Ishikawa (cell line): ENCODE results near the gene EDN1.

ENCODE experiments used
- CEBPB ChIP-seq: IDR thresholded peaks from 2 replicates; pipeline ENCODE4 v1.6.1; 2012
- CREB1 ChIP-seq: IDR thresholded peaks from 2 replicates; pipeline ENCODE4 v1.6.1; 2012; ENCODE audit warnings: low read depth
- EGR1 ChIP-seq: IDR thresholded peaks from 2 replicates; pipeline ENCODE4 v1.6.1; 2012
- EP300 ChIP-seq: IDR thresholded peaks from 2 replicates; pipeline ENCODE4 v1.6.1; 2012; ENCODE audit warnings: borderline replicate concordance
- FOXM1 ChIP-seq: IDR thresholded peaks from 2 replicates; pipeline ENCODE4 v1.6.1; 2012; ENCODE audit warnings: low read depth, borderline replicate concordance
- NFIC ChIP-seq: IDR thresholded peaks from 2 replicates; pipeline ENCODE4 v1.6.1; 2012
- RAD21 ChIP-seq: IDR thresholded peaks from 2 replicates; pipeline ENCODE4 v1.6.1; 2012; ENCODE audit warnings: low read depth
- TAF1 ChIP-seq: IDR thresholded peaks from 2 replicates; pipeline ENCODE4 v1.6.1; 2012; ENCODE audit warnings: low read depth, mild to moderate bottlenecking
- TCF12 ChIP-seq: IDR thresholded peaks from 2 replicates; pipeline ENCODE4 v1.6.1; 2012; ENCODE audit warnings: low read depth
- TEAD4 ChIP-seq: IDR thresholded peaks from 2 replicates; pipeline ENCODE4 v1.6.1; 2012
- YY1 ChIP-seq: IDR thresholded peaks from 2 replicates; pipeline ENCODE4 v1.6.1; 2012; ENCODE audit warnings: low read depth
- ZBTB7A ChIP-seq: IDR thresholded peaks from 2 replicates; pipeline ENCODE4 v1.6.1; 2012; ENCODE audit warnings: low read depth
- TF ChIP-seq, protein P1 (sequence below): IDR thresholded peaks from 2 replicates; pipeline ENCODE4 v1.6.1; 2012
- TF ChIP-seq, protein P2 (sequence below): IDR thresholded peaks from 2 replicates; pipeline ENCODE4 v1.6.1; 2012
- TF ChIP-seq, protein P3 (sequence below): IDR thresholded peaks from 2 replicates; pipeline ENCODE4 v1.6.1; 2012; ENCODE audit warnings: low read depth, mild to moderate bottlenecking

Gene EDN1

DNA sequence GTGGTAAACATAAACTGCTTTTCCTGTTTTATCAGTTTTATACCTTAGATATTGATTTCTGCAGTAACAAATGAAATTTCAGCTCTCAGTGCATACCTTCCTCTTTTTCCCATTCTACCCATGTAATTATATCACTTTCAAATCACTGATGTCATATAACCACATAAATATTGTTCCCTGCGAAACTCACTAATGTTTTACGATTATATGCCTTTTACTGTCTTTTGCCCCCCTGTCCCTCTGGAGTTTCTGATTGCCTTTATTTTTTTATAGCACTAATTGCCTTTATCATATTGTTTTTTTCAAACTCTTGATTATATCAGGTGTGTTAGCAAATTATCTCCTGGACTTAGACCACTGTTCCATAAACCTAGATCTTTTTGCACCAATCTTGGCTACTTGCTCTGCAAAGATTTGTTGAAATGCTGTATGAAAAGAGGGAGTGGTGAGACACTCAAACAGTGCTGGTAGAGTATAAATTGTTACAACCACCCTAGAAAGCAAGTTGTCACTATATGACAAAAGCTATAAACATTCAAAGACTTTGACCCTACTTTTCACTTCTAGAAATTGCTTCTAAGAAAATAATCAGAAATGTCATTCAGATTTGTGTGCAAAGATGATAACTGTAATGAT is 29.6 kb upstream of the EDN1 start:
- TF ChIP-seq FOXM1 = no peak
- TF ChIP-seq EGR1 = no peak
- TF ChIP-seq, protein P1, sequence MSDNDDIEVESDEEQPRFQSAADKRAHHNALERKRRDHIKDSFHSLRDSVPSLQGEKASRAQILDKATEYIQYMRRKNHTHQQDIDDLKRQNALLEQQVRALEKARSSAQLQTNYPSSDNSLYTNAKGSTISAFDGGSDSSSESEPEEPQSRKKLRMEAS = no peak
- TF ChIP-seq, protein P2, sequence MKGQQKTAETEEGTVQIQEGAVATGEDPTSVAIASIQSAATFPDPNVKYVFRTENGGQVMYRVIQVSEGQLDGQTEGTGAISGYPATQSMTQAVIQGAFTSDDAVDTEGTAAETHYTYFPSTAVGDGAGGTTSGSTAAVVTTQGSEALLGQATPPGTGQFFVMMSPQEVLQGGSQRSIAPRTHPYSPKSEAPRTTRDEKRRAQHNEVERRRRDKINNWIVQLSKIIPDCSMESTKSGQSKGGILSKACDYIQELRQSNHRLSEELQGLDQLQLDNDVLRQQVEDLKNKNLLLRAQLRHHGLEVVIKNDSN = no peak
- no peak for TF ChIP-seq ZBTB7A
- TF ChIP-seq EP300 = no peak
- TF ChIP-seq CREB1 = no peak
- TF ChIP-seq NFIC = no peak
- TF ChIP-seq YY1 = no peak
- no peak for TF ChIP-seq TCF12
- TF ChIP-seq, protein P3, sequence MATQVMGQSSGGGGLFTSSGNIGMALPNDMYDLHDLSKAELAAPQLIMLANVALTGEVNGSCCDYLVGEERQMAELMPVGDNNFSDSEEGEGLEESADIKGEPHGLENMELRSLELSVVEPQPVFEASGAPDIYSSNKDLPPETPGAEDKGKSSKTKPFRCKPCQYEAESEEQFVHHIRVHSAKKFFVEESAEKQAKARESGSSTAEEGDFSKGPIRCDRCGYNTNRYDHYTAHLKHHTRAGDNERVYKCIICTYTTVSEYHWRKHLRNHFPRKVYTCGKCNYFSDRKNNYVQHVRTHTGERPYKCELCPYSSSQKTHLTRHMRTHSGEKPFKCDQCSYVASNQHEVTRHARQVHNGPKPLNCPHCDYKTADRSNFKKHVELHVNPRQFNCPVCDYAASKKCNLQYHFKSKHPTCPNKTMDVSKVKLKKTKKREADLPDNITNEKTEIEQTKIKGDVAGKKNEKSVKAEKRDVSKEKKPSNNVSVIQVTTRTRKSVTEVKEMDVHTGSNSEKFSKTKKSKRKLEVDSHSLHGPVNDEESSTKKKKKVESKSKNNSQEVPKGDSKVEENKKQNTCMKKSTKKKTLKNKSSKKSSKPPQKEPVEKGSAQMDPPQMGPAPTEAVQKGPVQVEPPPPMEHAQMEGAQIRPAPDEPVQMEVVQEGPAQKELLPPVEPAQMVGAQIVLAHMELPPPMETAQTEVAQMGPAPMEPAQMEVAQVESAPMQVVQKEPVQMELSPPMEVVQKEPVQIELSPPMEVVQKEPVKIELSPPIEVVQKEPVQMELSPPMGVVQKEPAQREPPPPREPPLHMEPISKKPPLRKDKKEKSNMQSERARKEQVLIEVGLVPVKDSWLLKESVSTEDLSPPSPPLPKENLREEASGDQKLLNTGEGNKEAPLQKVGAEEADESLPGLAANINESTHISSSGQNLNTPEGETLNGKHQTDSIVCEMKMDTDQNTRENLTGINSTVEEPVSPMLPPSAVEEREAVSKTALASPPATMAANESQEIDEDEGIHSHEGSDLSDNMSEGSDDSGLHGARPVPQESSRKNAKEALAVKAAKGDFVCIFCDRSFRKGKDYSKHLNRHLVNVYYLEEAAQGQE = no peak
- TF ChIP-seq TEAD4 = no peak
- TF ChIP-seq TAF1 = no peak
- no peak for TF ChIP-seq RAD21

DNA sequence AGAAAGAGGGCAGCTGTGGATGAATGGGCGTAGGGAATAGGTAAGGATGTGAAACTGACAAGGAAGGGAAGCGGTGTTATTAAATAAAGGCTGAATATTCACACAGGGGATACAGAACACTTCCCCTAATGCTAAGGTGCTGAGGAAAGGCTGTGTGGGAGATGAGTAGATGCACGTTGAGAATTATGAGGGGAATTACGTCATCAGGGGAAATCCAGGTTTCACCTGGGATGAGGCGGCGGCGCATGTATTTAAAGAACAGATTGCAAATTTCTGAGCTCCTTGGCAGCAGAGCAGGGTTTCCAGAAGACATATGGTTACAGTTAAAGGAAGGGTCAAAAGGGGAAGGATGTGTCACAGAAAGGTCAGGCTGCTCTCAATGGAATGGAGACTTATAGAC is 28.7 kb upstream of the EDN1 start:
- TF ChIP-seq, protein P2 = no peak
- no peak for TF ChIP-seq TCF12

DNA sequence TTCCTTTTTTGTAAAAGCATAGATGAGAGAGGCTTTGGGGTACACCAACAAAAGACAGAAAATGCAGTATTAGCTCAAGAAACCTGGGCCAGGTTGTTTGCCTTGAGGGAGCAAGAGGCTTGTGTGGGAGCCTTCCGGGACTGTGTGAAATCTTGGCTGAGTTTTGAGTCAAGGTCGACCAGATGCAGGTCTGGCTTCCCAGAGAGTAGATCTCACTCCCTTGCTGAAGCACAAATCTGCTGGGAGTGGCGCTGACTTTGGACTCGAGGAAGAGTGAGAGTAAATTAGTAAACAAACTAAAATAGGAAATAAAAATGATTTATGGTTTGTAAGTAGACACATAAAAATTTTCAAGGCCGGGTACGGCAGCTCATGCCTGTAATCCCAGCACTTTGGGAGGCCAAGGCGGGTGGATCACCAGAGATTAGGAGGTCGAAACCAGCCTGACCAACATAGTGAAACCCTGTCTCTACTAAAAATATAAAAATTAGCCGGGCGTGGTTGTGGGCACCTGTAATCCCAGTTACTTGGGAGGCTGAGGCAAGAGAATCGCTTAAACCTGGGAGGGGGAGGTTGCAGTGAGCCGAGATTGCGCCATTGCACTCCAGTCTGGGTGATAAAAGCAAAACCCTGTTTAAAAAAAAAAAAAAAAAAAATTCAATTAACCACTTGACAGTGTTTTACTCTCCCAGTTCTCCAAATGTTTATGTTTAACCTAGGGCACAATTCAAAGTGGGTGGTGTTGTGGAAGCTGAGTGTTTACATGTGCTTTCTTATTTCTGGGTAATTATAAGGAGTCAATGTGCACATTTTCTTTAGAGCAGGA is 27.7 kb upstream of the EDN1 start:
- TF ChIP-seq, protein P1 = no peak
- TF ChIP-seq EGR1 (no peak), TAF1 (no peak), CREB1 (no peak), TEAD4 (no peak), TCF12 (no peak)

DNA sequence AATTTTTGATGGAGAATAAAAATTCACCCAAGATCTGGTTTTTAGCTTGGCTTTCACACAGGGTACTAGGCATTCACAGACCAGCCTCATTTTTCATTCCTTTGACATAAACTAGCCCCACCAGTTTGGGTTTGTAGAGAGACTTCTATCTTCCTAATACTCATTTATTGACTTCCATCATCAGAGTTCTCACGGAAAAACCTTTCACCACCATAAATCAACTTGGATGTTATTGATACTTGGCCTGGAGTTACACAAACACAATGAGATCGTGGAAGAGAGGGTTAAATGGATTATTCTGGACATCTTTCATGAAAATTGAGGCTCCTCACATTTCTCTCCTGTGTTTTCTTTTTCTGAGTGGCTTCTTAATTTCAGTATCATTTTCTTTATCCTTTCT is 26.8 kb upstream of the EDN1 start:
- TF ChIP-seq EGR1 = no peak
- no peak for TF ChIP-seq CREB1
- TF ChIP-seq TCF12 = no peak
- TF ChIP-seq, protein P1 = no peak
- TF ChIP-seq ZBTB7A = no peak
- TF ChIP-seq CEBPB = no peak
- no peak for TF ChIP-seq TAF1
- TF ChIP-seq NFIC = no peak
- no peak for TF ChIP-seq RAD21
- TF ChIP-seq, protein P3 = no peak
- TF ChIP-seq YY1 = no peak
- TF ChIP-seq EP300 = no peak

DNA sequence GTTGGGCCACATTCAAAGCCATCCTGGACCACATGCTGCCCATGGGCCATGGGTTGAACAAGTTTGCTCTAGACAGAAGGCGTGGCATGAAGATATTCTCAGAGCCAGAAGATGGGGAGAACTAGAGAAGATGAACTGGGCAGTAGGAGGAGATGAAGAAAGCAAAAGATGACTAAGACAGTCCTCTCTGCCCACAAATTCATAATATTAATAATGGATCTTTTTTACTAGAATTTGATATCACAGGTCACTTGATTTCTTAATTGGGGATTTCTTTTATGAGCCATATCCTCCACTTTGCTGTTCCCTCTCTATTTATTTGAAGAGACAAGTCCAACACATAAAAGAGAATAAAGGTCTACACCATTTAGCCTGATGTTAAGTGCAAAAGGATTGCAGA is 25.5 kb upstream of the EDN1 start:
- TF ChIP-seq, protein P1 = no peak
- no peak for TF ChIP-seq RAD21
- no peak for TF ChIP-seq ZBTB7A
- TF ChIP-seq EGR1 = no peak
- no peak for TF ChIP-seq TCF12
- no peak for TF ChIP-seq CEBPB
- TF ChIP-seq, protein P2 = no peak
- TF ChIP-seq FOXM1 = no peak
